Type B pancreatic cell (in vitro differentiated cells): ENCODE results near the gene TENM3. TPM values are rescaled to one million over a fixed set of nuclear protein-coding genes. Genes with fewer than 3 reads are reported as not detected.
A peak's percentile ranks its signal among the peaks of the same experiment; 100 is the strongest.

Experiments used
- DNase-seq: peaks from one replicate; pipeline ENCODE4 v3.0.0; 2021; ENCODE audit warnings: mixed read lengths; ENCODE audit not compliant: unreplicated experiment; ENCODE audit errors: extremely low spot score
- H3K27ac Mint-ChIP-seq: 2 replicates; pipeline ENCODE4 v1.8.0; 2021; ENCODE audit warnings: mild to moderate bottlenecking, mixed read lengths
- H3K27me3 Mint-ChIP-seq: 2 replicates; pipeline ENCODE4 v1.8.0; 2021; ENCODE audit warnings: mixed read lengths
- H3K36me3 Mint-ChIP-seq: 2 replicates; pipeline ENCODE4 v1.8.0; 2021; ENCODE audit warnings: mixed read lengths
- H3K4me1 Mint-ChIP-seq: one replicate; pipeline ENCODE4 v1.8.0; 2021; ENCODE audit warnings: mixed read lengths; ENCODE audit not compliant: unreplicated experiment
- H3K4me3 Mint-ChIP-seq: 2 replicates; pipeline ENCODE4 v1.8.0; 2021; ENCODE audit warnings: mild to moderate bottlenecking, mixed read lengths
- H3K9me3 Mint-ChIP-seq: 2 replicates; pipeline ENCODE4 v1.8.0; 2021; ENCODE audit warnings: mixed read lengths
- total RNA-seq: library from RNA; stranded (reverse); gene quantifications from 2 replicates; pipeline ENCODE4 v1.2.1, GENCODE V29; 2021; ENCODE audit warnings: low replicate concordance
- TF ChIP-seq, protein P1 (sequence below): fragments of 200-600 bp; sonication (generic); conservative IDR thresholded peaks from 2 replicates; pipeline ENCODE4 v1.5.0; 2021; ENCODE audit warnings: antibody characterized with exemption, mild to moderate bottlenecking

The TENM3 gene
- total RNA-seq, 1 donor from 2014 or later, result 73.5 TPM

- H3K27me3 Mint-ChIP-seq, result no peaks in the 10 kb centered on the region
- H3K4me1 Mint-ChIP-seq, result peaks cover 14% of the 10 kb centered on the region
- H3K36me3 Mint-ChIP-seq, result peaks cover 47% of the 10 kb centered on the region
- no peaks in the 10 kb centered on the region for H3K9me3 Mint-ChIP-seq
- no peak overlapping the region for H3K27ac Mint-ChIP-seq
- TF ChIP-seq, protein P1, sequence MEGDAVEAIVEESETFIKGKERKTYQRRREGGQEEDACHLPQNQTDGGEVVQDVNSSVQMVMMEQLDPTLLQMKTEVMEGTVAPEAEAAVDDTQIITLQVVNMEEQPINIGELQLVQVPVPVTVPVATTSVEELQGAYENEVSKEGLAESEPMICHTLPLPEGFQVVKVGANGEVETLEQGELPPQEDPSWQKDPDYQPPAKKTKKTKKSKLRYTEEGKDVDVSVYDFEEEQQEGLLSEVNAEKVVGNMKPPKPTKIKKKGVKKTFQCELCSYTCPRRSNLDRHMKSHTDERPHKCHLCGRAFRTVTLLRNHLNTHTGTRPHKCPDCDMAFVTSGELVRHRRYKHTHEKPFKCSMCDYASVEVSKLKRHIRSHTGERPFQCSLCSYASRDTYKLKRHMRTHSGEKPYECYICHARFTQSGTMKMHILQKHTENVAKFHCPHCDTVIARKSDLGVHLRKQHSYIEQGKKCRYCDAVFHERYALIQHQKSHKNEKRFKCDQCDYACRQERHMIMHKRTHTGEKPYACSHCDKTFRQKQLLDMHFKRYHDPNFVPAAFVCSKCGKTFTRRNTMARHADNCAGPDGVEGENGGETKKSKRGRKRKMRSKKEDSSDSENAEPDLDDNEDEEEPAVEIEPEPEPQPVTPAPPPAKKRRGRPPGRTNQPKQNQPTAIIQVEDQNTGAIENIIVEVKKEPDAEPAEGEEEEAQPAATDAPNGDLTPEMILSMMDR, result no peak
- H3K4me3 Mint-ChIP-seq, result no peak overlapping the region
- DNase-seq, result no peak
Observed at GRCh38 chr4:182756161-182756690, 513.0 kb downstream of the TENM3 start.

DNA sequence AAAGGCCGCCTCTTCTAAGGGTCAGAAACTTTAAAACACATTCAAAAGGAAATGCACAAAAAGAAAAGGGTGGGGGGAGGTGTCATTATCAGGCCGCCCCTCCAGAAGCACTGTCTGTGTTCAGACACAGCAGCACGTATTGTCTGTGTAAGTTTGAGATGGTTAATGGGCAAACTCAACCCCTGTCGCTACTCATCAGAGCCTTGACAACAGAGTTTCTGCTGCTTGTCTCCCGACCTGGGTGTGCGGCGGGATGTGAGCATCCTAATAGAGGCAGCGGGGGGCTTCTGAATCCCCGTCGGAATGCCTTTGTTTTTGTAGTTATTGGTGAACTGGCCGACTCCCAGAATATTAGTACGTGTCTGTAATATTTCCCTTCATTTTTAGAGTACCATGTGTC, 515.1 kb downstream of the TENM3 start:
- peaks cover 37% of the 10 kb centered on the region for H3K36me3 Mint-ChIP-seq
- H3K27me3 Mint-ChIP-seq, result no peaks in the 10 kb centered on the region
- H3K9me3 Mint-ChIP-seq, result no peaks in the 10 kb centered on the region
- no peak overlapping the region for H3K4me3 Mint-ChIP-seq
- no peak for DNase-seq
- TF ChIP-seq, protein P1, result no peak
- H3K4me1 Mint-ChIP-seq, result peaks cover 12% of the 10 kb centered on the region
- no peak overlapping the region for H3K27ac Mint-ChIP-seq

DNA sequence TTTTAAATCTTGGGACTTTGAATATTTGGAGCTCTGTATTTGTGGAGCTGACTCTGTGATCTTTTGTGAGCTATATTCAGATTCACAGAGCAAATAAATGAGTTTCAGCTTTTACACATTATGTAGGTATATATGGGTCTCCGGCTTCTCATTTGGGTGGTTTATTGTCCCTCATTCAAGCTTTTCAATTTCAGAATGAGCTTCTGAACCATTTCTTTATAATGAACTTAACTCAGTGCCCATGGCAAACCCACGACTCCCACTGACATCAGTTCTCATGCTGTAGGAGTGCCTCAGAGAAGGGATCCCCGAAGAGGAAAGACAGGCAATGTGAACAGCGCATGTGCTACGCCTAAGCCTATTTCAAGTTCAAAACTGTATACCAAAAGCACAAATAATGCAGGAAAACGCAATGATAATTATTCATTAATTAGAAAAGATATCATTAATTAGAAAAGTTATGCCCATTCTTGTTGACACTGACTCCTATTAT, 517.4 kb downstream of the TENM3 start:
- Mint-ChIP-seq H3K4me1 (peaks cover 17% of the 10 kb centered on the region), H3K27ac (no peak overlapping the region), H3K36me3 (peaks cover 26% of the 10 kb centered on the region), H3K27me3 (no peaks in the 10 kb centered on the region), H3K9me3 (no peaks in the 10 kb centered on the region), H3K4me3 (no peak overlapping the region)
- TF ChIP-seq, protein P1, result no peak
- DNase-seq, result no peak

DNA sequence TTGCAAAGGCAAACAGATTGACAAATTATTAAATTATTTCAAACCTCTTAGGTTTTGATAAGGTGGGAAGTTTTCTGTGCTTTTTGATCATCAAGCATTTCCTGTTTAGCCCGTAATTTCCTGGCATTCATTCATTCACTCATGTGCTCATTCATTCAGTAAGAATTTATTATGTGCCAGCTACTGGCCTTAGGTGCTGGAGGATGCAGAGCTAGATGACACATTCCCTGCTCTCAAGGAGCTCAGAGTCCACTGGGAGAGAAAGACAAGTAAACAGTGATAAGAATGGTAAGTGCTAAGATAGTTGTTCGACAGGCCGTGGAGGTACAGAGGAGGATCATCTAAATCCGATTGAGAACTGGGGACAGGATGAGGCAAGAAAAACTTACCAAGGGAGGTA, 520.9 kb downstream of the TENM3 start:
- no peaks in the 10 kb centered on the region for H3K9me3 Mint-ChIP-seq

GRCh38 chr4:182764642-182765041, 521.4 kb downstream of the TENM3 start:
- no peaks in the 10 kb centered on the region for H3K27me3 Mint-ChIP-seq
- H3K4me3 Mint-ChIP-seq, result no peak overlapping the region
- H3K4me1 Mint-ChIP-seq, result peaks cover 14% of the 10 kb centered on the region
- TF ChIP-seq, protein P1, result no peak
- H3K27ac Mint-ChIP-seq, result peak overlapping the region; percentile 7
- DNase-seq, result no peak
- H3K36me3 Mint-ChIP-seq, result peaks cover 15% of the 10 kb centered on the region
- H3K9me3 Mint-ChIP-seq, result no peaks in the 10 kb centered on the region

More for the DNA sequence above, 520.9 kb downstream of the TENM3 start:
- Mint-ChIP-seq H3K27ac (no peak overlapping the region), H3K36me3 (peaks cover 15% of the 10 kb centered on the region), H3K27me3 (no peaks in the 10 kb centered on the region), H3K4me3 (no peak overlapping the region), H3K4me1 (peaks cover 13% of the 10 kb centered on the region)
- no peak for DNase-seq
- TF ChIP-seq, protein P1, result no peak
